H1 (cell line): ENCODE data around the gene PKD1L1. TPM values are rescaled to one million over a fixed set of nuclear protein-coding genes. Genes with fewer than 3 reads are reported as not detected.

ENCODE experiments used
- CTCF ChIA-PET: fragments of 300-600 bp; sonication (Branson Sonifier 250); formaldehyde crosslinking; loops from one replicate; lab custom pipeline; 2021; ENCODE audit not compliant: partially characterized antibody; lab: Charles Lee
- POLR2A ChIA-PET: fragments of 300-600 bp; sonication (Branson Sonifier 250); formaldehyde crosslinking; loops from one replicate; lab custom pipeline; 2021; ENCODE audit warnings: inconsistent platforms; ENCODE audit not compliant: partially characterized antibody; lab: Charles Lee
- DNase-seq, 2 experiments: peaks; one replicate each; pipeline versions ENCODE4 v3.0.0 to v3.0.0-alpha.2; 2010 to 2022; ENCODE audit warnings: low spot score in 2 of 2, low read depth in 1 of 2, mixed read lengths in 1 of 2
- FAIRE-seq: peaks from 2 replicates; lab custom pipeline; 2011; peaks lifted over from hg19 to GRCh38; lab: Jason Lieb, UNC
- H2AFZ ChIP-seq: 2 replicates; pipeline ENCODE4 v1.8.1; 2012; ENCODE audit warnings: low read length, inconsistent platforms
- H2AK5ac ChIP-seq: 2 replicates; pipeline ENCODE4 v1.6.1; 2013; ENCODE audit warnings: low read depth, low read length
- H2BK120ac ChIP-seq: replicated peaks from 2 replicates; pipeline ENCODE3; 2013; ENCODE audit warnings: low read depth, low read length, inconsistent platforms
- H2BK12ac ChIP-seq: 2 replicates; pipeline ENCODE4 v1.6.1; 2013; ENCODE audit warnings: low read depth, low read length
- H2BK15ac ChIP-seq: 2 replicates; pipeline ENCODE4 v1.6.1; 2013; ENCODE audit warnings: low read length
- H2BK20ac ChIP-seq: 2 replicates; pipeline ENCODE4 v1.6.1; 2013; ENCODE audit warnings: low read length
- H2BK5ac ChIP-seq: 2 replicates; pipeline ENCODE4 v1.6.1; 2013; ENCODE audit warnings: low read depth, low read length
- H3K14ac ChIP-seq: 2 replicates; pipeline ENCODE4 v1.6.1; 2013; ENCODE audit warnings: inconsistent platforms; ENCODE audit not compliant: insufficient read length
- H3K18ac ChIP-seq: 2 replicates; pipeline ENCODE4 v1.6.1; 2013; ENCODE audit warnings: low read length; ENCODE audit errors: extremely low read depth
- H3K23ac ChIP-seq: 2 replicates; pipeline ENCODE4 v1.6.1; 2013; ENCODE audit warnings: inconsistent platforms; ENCODE audit not compliant: insufficient read length
- H3K23me2 ChIP-seq: 2 replicates; pipeline ENCODE4 v1.6.1; 2013; ENCODE audit warnings: low read depth, low read length
- H3K27ac ChIP-seq: 2 replicates; pipeline ENCODE4 v1.6.1; 2011; ENCODE audit warnings: low read depth, low read length, inconsistent platforms
- H3K27me3 ChIP-seq, 4 experiments: replicated peaks in 1 of 4; 1 replicate in 1 of 4; 2 replicates in 3 of 4; pipeline versions ENCODE4 v1.6.1 to v1.8.1; 2011 to 2013; ENCODE audit warnings: low read length in 3 of 4, mild to moderate bottlenecking in 3 of 4, inconsistent platforms in 2 of 4, mixed read lengths in 2 of 4, moderate library complexity in 1 of 4; ENCODE audit not compliant: control insufficient read depth in 3 of 4, insufficient read depth in 3 of 4; ENCODE audit errors: extremely low read depth in 1 of 4
- H3K36me3 ChIP-seq, 4 experiments: 2 replicates each; pipeline versions ENCODE4 v1.6.1 to v1.8.1; 2011 to 2013; ENCODE audit warnings: mild to moderate bottlenecking in 4 of 4, low read length in 3 of 4, moderate library complexity in 2 of 4, control low read depth in 1 of 4, inconsistent platforms in 1 of 4; ENCODE audit not compliant: insufficient read depth in 4 of 4, control insufficient read depth in 2 of 4
- H3K4ac ChIP-seq: replicated peaks from 2 replicates; pipeline ENCODE3; 2013; ENCODE audit warnings: low read length, low read depth, mixed read lengths, inconsistent platforms; ENCODE audit not compliant: insufficient read length
- H3K4me1 ChIP-seq, 4 experiments: replicated peaks in 1 of 4; 1 replicate in 1 of 4; 2 replicates in 3 of 4; pipeline versions ENCODE4 v1.6.1 to v1.8.1; 2011 to 2013; ENCODE audit warnings: low read length in 3 of 4, inconsistent platforms in 2 of 4, mixed read lengths in 1 of 4; ENCODE audit not compliant: insufficient read depth in 4 of 4, control insufficient read depth in 3 of 4
- H3K4me2 ChIP-seq, 2 experiments: 2 replicates each; pipeline versions ENCODE4 v1.6.1 to v1.8.1; 2011 to 2013; ENCODE audit warnings: low read depth in 2 of 2, low read length in 2 of 2, control low read depth in 1 of 2, inconsistent platforms in 1 of 2, mild to moderate bottlenecking in 1 of 2; ENCODE audit not compliant: insufficient read depth in 1 of 2
- H3K4me3 ChIP-seq, 4 experiments: fragments of 200-600, 300-600 bp in 1 of 4; sonication (generic), shearing (Covaris generic), sonication (Bioruptor Twin) in 1 of 4; 2 replicates each; pipeline versions ENCODE4 v1.5.1 to v1.8.1; 2011 to 2016; ENCODE audit warnings: low read length in 4 of 4, low read depth in 3 of 4, control low read depth in 2 of 4, inconsistent platforms in 2 of 4, mild to moderate bottlenecking in 2 of 4, mixed read lengths in 1 of 4, moderate library complexity in 1 of 4; ENCODE audit not compliant: insufficient read depth in 2 of 4; ENCODE audit errors: extremely low read depth in 1 of 4
- H3K56ac ChIP-seq: replicated peaks from 2 replicates; pipeline ENCODE3; 2013; ENCODE audit warnings: low read depth, mild to moderate bottlenecking, mixed read lengths, low read length, inconsistent platforms; ENCODE audit not compliant: insufficient read length
- H3K79me1 ChIP-seq: 2 replicates; pipeline ENCODE4 v1.6.1; 2013; ENCODE audit warnings: low read depth, low read length, control low read depth
- H3K79me2 ChIP-seq, 2 experiments: 2 replicates each; pipeline versions ENCODE4 v1.6.1 to v1.8.1; 2012 to 2013; ENCODE audit warnings: low read length in 2 of 2, mild to moderate bottlenecking in 2 of 2, inconsistent platforms in 1 of 2; ENCODE audit not compliant: insufficient read depth in 2 of 2, control insufficient read depth in 1 of 2
- H3K9ac ChIP-seq, 4 experiments: replicated peaks in 1 of 4; 1 replicate in 1 of 4; 2 replicates in 3 of 4; pipeline versions ENCODE4 v1.6.1 to v1.8.1; 2011 to 2013; ENCODE audit warnings: low read depth in 3 of 4, low read length in 3 of 4, control low read depth in 2 of 4, mild to moderate bottlenecking in 2 of 4, moderate library complexity in 2 of 4, inconsistent platforms in 1 of 4; ENCODE audit errors: extremely low read depth in 1 of 4
- H3K9me3 ChIP-seq, 2 experiments: 2 replicates each; pipeline versions ENCODE4 v1.6.1 to v1.8.1; 2012 to 2013; ENCODE audit warnings: mild to moderate bottlenecking in 2 of 2, moderate library complexity in 2 of 2, control low read depth in 1 of 2, inconsistent platforms in 1 of 2, low read depth in 1 of 2, low read length in 1 of 2, mixed read lengths in 1 of 2; ENCODE audit not compliant: insufficient read depth in 2 of 2
- H4K20me1 ChIP-seq, 2 experiments: replicated peaks in 1 of 2; 2 replicates each; pipeline versions ENCODE3 to v1.8.1; 2011 to 2013; ENCODE audit warnings: inconsistent platforms in 2 of 2, low read length in 2 of 2, mild to moderate bottlenecking in 1 of 2; ENCODE audit not compliant: insufficient read depth in 2 of 2, control insufficient read depth in 1 of 2
- H4K5ac ChIP-seq: 2 replicates; pipeline ENCODE4 v1.6.1; 2013; ENCODE audit warnings: low read length, low read depth, mixed read lengths, inconsistent platforms; ENCODE audit not compliant: insufficient read length
- H4K8ac ChIP-seq: 2 replicates; pipeline ENCODE4 v1.8.0; 2013; ENCODE audit warnings: mild to moderate bottlenecking, moderate library complexity, low read length, inconsistent platforms; ENCODE audit not compliant: insufficient read depth; ENCODE audit errors: extremely low read depth
- H4K91ac ChIP-seq: replicated peaks from 2 replicates; pipeline ENCODE3; 2013; ENCODE audit warnings: low read length, mixed read lengths, inconsistent platforms; ENCODE audit not compliant: insufficient read length
- BCL11A ChIP-seq, 2 experiments: IDR thresholded peaks; one replicate each; pipeline ENCODE4 v1.6.1; 2011; ENCODE audit warnings: low read depth in 2 of 2, low read length in 2 of 2, mild to moderate bottlenecking in 2 of 2
- CBX5 ChIP-seq: fragments of 300-800, 300-1000 bp; sonication (generic); IDR thresholded peaks from 2 replicates; pipeline ENCODE4 v1.7.1; 2016; ENCODE audit warnings: antibody characterized with exemption, low read length, low read depth
- EZH2 ChIP-seq: fragments of 200-600 bp; sonication (generic); IDR thresholded peaks from 2 replicates; pipeline ENCODE4 v1.7.1; 2012; ENCODE audit warnings: low read depth, mild to moderate bottlenecking, moderate library complexity, low read length, inconsistent platforms; ENCODE audit not compliant: severe bottlenecking
- KDM1A ChIP-seq: fragments of 200-600, 300-600 bp; sonication (generic); IDR thresholded peaks from 2 replicates; pipeline ENCODE4 v1.7.1; 2016; ENCODE audit warnings: mild to moderate bottlenecking, low read length, borderline replicate concordance
- POLR2A ChIP-seq, 2 experiments: IDR thresholded peaks; 1 replicate in 1 of 2; 2 replicates in 1 of 2; pipeline ENCODE4 v1.6.1; 2011; ENCODE audit warnings: low read depth in 2 of 2, low read length in 2 of 2, mild to moderate bottlenecking in 2 of 2; ENCODE audit errors: control extremely low read depth in 1 of 2
- RBBP5 ChIP-seq: IDR thresholded peaks from 2 replicates; pipeline ENCODE4 v1.7.1; 2012; ENCODE audit warnings: low read depth, mild to moderate bottlenecking, inconsistent platforms, low read length, moderate library complexity, borderline replicate concordance
- SAP30 ChIP-seq: fragments of 300-600 bp; sonication (generic); IDR thresholded peaks from 2 replicates; pipeline ENCODE4 v1.7.1; 2012; ENCODE audit warnings: low read length, moderate library complexity, mild to moderate bottlenecking, inconsistent platforms; ENCODE audit not compliant: insufficient read depth, insufficient replicate concordance
- USF2 ChIP-seq: IDR thresholded peaks from 2 replicates; pipeline ENCODE4 v1.6.1; 2011; ENCODE audit warnings: low read length, improper control_type of control experiment
- YY1 ChIP-seq: IDR thresholded peaks from 2 replicates; pipeline ENCODE4 v1.6.1; 2011; ENCODE audit warnings: low read depth, mild to moderate bottlenecking, low read length
- WGBS, 2 experiments: shearing (Covaris generic) in 1 of 2; methylation state at CpG; one replicate each; pipeline versions ENCODE4 v1.1.6 to v1.1.7; 2013 to 2015; ENCODE audit warnings: low lambda C conversion rate in 2 of 2, mixed read lengths in 2 of 2, inconsistent platforms in 1 of 2, low coverage in 1 of 2, missing lambda C conversion rate in 1 of 2; ENCODE audit not compliant: insufficient replicate concordance in 2 of 2, insufficient coverage in 1 of 2, insufficient read length in 1 of 2; ENCODE audit errors: extremely low coverage in 1 of 2, missing lambda C conversion rate in 1 of 2; 5-methylcytosine and 5-hydroxymethylcytosine counted together
- polyA plus RNA-seq, 7 experiments: library from polyadenylated mRNA; depleted of rRNA in 3 of 7; stranded (reverse) in 5 of 7; unstranded in 2 of 7; fragments of >200 nt in 5 of 7; fragments of 200-250 nt in 2 of 7; gene quantifications; 1 replicate in 5 of 7; 2 replicates in 1 of 7; 4 replicates in 1 of 7; pipeline versions ENCODE4 v1.2.1 to v1.2.3, GENCODE V29; 2011 to 2013; ENCODE audit warnings: missing spikeins in 2 of 7, mixed read lengths in 2 of 7
- total RNA-seq: library from RNA; stranded (reverse); fragmentation: NEBNext Ultra II Directional; extraction: Animal tissue kit (Norgen Biotek cat#: 25700); gene quantifications from 2 replicates; pipeline ENCODE4 v1.2.1, GENCODE V29; 2021

The PKD1L1 gene
- total and polyA plus RNA-seq, 2 of the 8 experiments (the other 6 are each of a cell fraction or from before 2014, with no cell fraction given) = 0.22 to 0.35 TPM

DNA sequence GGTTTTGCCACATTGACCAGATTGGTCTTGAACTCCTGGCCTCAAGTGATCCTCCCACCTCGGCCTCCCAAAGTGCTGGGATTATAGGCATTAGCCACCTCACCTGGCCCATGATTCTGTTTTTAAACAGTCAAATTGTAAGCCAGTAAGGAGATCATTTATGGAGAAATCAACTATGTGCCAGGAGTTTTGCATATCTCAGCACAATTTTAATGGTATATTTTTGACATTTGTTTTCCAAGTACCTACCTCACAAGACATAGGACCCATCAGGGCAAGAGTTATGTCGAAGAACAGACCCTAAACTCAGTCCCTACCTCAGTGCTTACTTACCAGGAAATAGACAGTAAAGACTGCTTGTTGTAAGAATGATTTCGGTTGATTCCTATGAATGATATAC is 193.0 kb downstream of the PKD1L1 start:
- Histone ChIP-seq H3K27me3 (no peaks in the 10 kb centered on the region), H4K8ac (no peak overlapping the region), H3K9ac (no peak overlapping the region), H2BK15ac (no peak overlapping the region), H4K20me1 (no peaks in the 10 kb centered on the region), H3K4me1 (no peaks in the 10 kb centered on the region), H3K79me2 (no peaks in the 10 kb centered on the region), H2BK12ac (no peak overlapping the region), H2BK120ac (no peak overlapping the region), H2AK5ac (no peak overlapping the region), H3K4me3 (no peak overlapping the region), H3K79me1 (no peaks in the 10 kb centered on the region), H2BK5ac (no peak overlapping the region), H4K91ac (no peak overlapping the region), H2AFZ (no peak overlapping the region), H3K27ac (no peak overlapping the region), H4K5ac (no peak overlapping the region), H3K23me2 (no peaks in the 10 kb centered on the region), H3K14ac (no peak overlapping the region), H3K18ac (no peak overlapping the region), H3K23ac (no peak overlapping the region), H3K9me3 (no peaks in the 10 kb centered on the region), H3K4ac (no peak overlapping the region), H2BK20ac (no peak overlapping the region), H3K56ac (no peak overlapping the region), H3K36me3 (no peaks in the 10 kb centered on the region), H3K4me2 (no peak overlapping the region)
- DNase-seq = no peak
- no peak for FAIRE-seq
- CTCF ChIA-PET = interaction anchor here (1.2 kb wide), 1 partner anchor 64 kb away, joined by 5 read pairs; no protein-coding TSS in a partner anchor
- WGBS, 2 experiments = 79% methylated on average over 3 of the region's 3 CpGs; no CpG with 5 or more reads in 1 of the 2 experiments
- POLR2A ChIA-PET = no interaction called here
- TF ChIP-seq BCL11A (IDR thresholded peaks at IDR 0.05; ENCODE audit: low read depth in 2 of 2, low read length in 2 of 2) (no peak), SAP30 (no peak), POLR2A (IDR thresholded peaks at IDR 0.05; ENCODE audit: control extremely low read depth in 1 of 2, low read depth in 2 of 2, low read length in 2 of 2) (no peak), YY1 (no peak), CBX5 (no peak), EZH2 (no peak), KDM1A (no peak), USF2 (no peak), RBBP5 (no peak)
